IPS DF 4.7 (cell line): Measurements from ENCODE around the gene PTPRN2.
"Not testable (repeated sequence)": the region's sequence is repeated elsewhere in the genome, so short reads cannot be mapped to it uniquely, and the experiment has no call there.

Source experiments
- DNase-seq: peaks from one replicate; pipeline ENCODE4 v3.0.0-alpha.2; 2013; ENCODE audit warnings: low spot score; ENCODE audit errors: extremely low read depth

PTPRN2 gene

GRCh38 chr7:158351899-158352729 is 235.5 kb downstream of the PTPRN2 start:
- not testable (repeated sequence) for DNase-seq

GRCh38 chr7:158351481-158351880 is 236.1 kb downstream of the PTPRN2 start:
- no peak for DNase-seq

GRCh38 chr7:158351051-158351450 is 236.6 kb downstream of the PTPRN2 start:
- DNase-seq = no peak

- no peak for DNase-seq
Measured at GRCh38 chr7:158350166-158350900, 237.3 kb downstream of the PTPRN2 start.

GRCh38 chr7:158348446-158348845 is 239.2 kb downstream of the PTPRN2 start:
- DNase-seq = no peak

- not testable (repeated sequence) for DNase-seq
Measured at GRCh38 chr7:158348039-158348438, 239.6 kb downstream of the PTPRN2 start.

GRCh38 chr7:158345731-158346130 is 241.9 kb downstream of the PTPRN2 start:
- DNase-seq = no peak

GRCh38 chr7:158344706-158345300 is 242.8 kb downstream of the PTPRN2 start:
- no peak for DNase-seq

GRCh38 chr7:158343936-158344455 is 243.6 kb downstream of the PTPRN2 start:
- no peak for DNase-seq

GRCh38 chr7:158343526-158343925 is 244.1 kb downstream of the PTPRN2 start:
- DNase-seq = no peak

- DNase-seq = not testable (repeated sequence)
Measured at GRCh38 chr7:158341097-158341496, 246.5 kb downstream of the PTPRN2 start.

GRCh38 chr7:158336952-158337351 is 250.7 kb downstream of the PTPRN2 start:
- DNase-seq = not testable (repeated sequence)

GRCh38 chr7:158332516-158332915 is 255.1 kb downstream of the PTPRN2 start:
- not testable (repeated sequence) for DNase-seq

- not testable (repeated sequence) for DNase-seq
Measured at GRCh38 chr7:158331826-158332450, 255.7 kb downstream of the PTPRN2 start.

- DNase-seq = no peak
Measured at GRCh38 chr7:158329686-158330085, 257.9 kb downstream of the PTPRN2 start.

GRCh38 chr7:158329014-158329610 is 258.5 kb downstream of the PTPRN2 start:
- DNase-seq = no peak

GRCh38 chr7:158328376-158329013 is 259.1 kb downstream of the PTPRN2 start:
- no peak for DNase-seq

- no peak for DNase-seq
Measured at GRCh38 chr7:158327571-158328180, 259.9 kb downstream of the PTPRN2 start.

GRCh38 chr7:158327012-158327411 is 260.6 kb downstream of the PTPRN2 start:
- no peak for DNase-seq
